ENCODE measurements around the gene SORCS2. TPM values are rescaled to one million over a fixed set of nuclear protein-coding genes. Genes with fewer than 3 reads are reported as not detected.

SORCS2 gene
- total RNA-seq, 2 donors from 2014 or later, result 0.68 to 0.92 TPM

GRCh38 chr4:7146786-7147115 is 45.6 kb upstream of the SORCS2 start:
- Histone ChIP-seq H3K4me1 (ENCODE audit: control insufficient read depth in 1 of 2, low read depth in 2 of 2) (no peaks in the 10 kb centered on the region), H3K9me3 (no peaks in the 10 kb centered on the region), H3K27me3 (replicated peaks; ENCODE audit: insufficient read depth) (no peaks in the 10 kb centered on the region), H3K36me3 (no peaks in the 10 kb centered on the region), H3K27ac (no peak overlapping the region), H3K4me3 (no peak overlapping the region)
- DNase-seq (ENCODE audit: low spot score), result no peak
- ATAC-seq (ENCODE audit: insufficient number of reproducible peaks, low FRiP score, low read depth), result no peak
- no peak for TF ChIP-seq CTCF (IDR thresholded peaks at IDR 0.05)

- H3K36me3 ChIP-seq, result no peaks in the 10 kb centered on the region
- no peaks in the 10 kb centered on the region for H3K27me3 ChIP-seq (replicated peaks; ENCODE audit: insufficient read depth)
- DNase-seq (ENCODE audit: low spot score), result no peak
- H3K27ac ChIP-seq, result no peak overlapping the region
- H3K4me1 ChIP-seq (ENCODE audit: control insufficient read depth in 1 of 2, low read depth in 2 of 2), result no peaks in the 10 kb centered on the region
- no peak overlapping the region for H3K4me3 ChIP-seq
- no peak for TF ChIP-seq CTCF (IDR thresholded peaks at IDR 0.05)
- no peak for ATAC-seq (ENCODE audit: insufficient number of reproducible peaks, low FRiP score, low read depth)
- no peaks in the 10 kb centered on the region for H3K9me3 ChIP-seq
Measured at GRCh38 chr4:7147261-7147660, 45.1 kb upstream of the SORCS2 start.

GRCh38 chr4:7147661-7148310 is 44.6 kb upstream of the SORCS2 start:
- H3K36me3 ChIP-seq, result no peaks in the 10 kb centered on the region
- H3K27me3 ChIP-seq (replicated peaks; ENCODE audit: insufficient read depth), result no peaks in the 10 kb centered on the region
- no peak overlapping the region for H3K27ac ChIP-seq
- no peak for ATAC-seq (ENCODE audit: insufficient number of reproducible peaks, low FRiP score, low read depth)
- H3K4me1 ChIP-seq (ENCODE audit: control insufficient read depth in 1 of 2, low read depth in 2 of 2), result no peaks in the 10 kb centered on the region
- H3K9me3 ChIP-seq, result no peaks in the 10 kb centered on the region
- no peak overlapping the region for H3K4me3 ChIP-seq
- TF ChIP-seq CTCF (IDR thresholded peaks at IDR 0.05), result no peak
- no peak for DNase-seq (ENCODE audit: low spot score)

GRCh38 chr4:7148337-7148736 is 44.0 kb upstream of the SORCS2 start:
- Histone ChIP-seq H3K27me3 (replicated peaks; ENCODE audit: insufficient read depth) (no peaks in the 10 kb centered on the region), H3K36me3 (no peaks in the 10 kb centered on the region), H3K4me1 (ENCODE audit: control insufficient read depth in 1 of 2, low read depth in 2 of 2) (no peaks in the 10 kb centered on the region), H3K27ac (no peak overlapping the region), H3K9me3 (no peaks in the 10 kb centered on the region), H3K4me3 (no peak overlapping the region)
- DNase-seq (ENCODE audit: low spot score), result no peak
- ATAC-seq (ENCODE audit: insufficient number of reproducible peaks, low FRiP score, low read depth), result no peak
- no peak for TF ChIP-seq CTCF (IDR thresholded peaks at IDR 0.05)

- H3K9me3 ChIP-seq, result no peaks in the 10 kb centered on the region
- DNase-seq (ENCODE audit: low spot score), result no peak
- H3K27ac ChIP-seq, result no peak overlapping the region
- no peak for ATAC-seq (ENCODE audit: insufficient number of reproducible peaks, low FRiP score, low read depth)
- no peaks in the 10 kb centered on the region for H3K4me1 ChIP-seq (ENCODE audit: control insufficient read depth in 1 of 2, low read depth in 2 of 2)
- no peaks in the 10 kb centered on the region for H3K27me3 ChIP-seq (replicated peaks; ENCODE audit: insufficient read depth)
- no peaks in the 10 kb centered on the region for H3K36me3 ChIP-seq
- no peak overlapping the region for H3K4me3 ChIP-seq
- no peak for TF ChIP-seq CTCF (IDR thresholded peaks at IDR 0.05)
Measured at GRCh38 chr4:7150036-7150635, 42.2 kb upstream of the SORCS2 start.
